Measurements from ENCODE around the gene XPO5.
A peak's percentile ranks its signal among the peaks of the same experiment; 100 is the strongest.

XPO5 gene

DNA sequence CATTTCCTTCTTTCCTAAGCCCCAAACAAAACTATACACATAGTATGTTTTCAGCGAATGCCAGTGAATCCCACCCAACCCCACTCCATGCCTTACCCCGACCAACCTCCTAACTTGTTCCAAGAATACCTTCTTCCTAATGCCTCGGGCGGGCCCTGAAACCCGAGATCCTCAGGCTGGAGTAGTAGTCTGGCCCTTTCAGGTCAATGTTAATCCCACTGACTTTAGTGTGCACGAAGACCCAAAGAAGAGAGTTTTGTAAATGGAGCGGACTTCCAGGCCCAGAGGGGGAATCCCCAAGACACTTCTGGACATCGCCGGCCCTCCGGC, 59.5 kb downstream of the XPO5 start:
- TF ChIP-seq, protein P1, sequence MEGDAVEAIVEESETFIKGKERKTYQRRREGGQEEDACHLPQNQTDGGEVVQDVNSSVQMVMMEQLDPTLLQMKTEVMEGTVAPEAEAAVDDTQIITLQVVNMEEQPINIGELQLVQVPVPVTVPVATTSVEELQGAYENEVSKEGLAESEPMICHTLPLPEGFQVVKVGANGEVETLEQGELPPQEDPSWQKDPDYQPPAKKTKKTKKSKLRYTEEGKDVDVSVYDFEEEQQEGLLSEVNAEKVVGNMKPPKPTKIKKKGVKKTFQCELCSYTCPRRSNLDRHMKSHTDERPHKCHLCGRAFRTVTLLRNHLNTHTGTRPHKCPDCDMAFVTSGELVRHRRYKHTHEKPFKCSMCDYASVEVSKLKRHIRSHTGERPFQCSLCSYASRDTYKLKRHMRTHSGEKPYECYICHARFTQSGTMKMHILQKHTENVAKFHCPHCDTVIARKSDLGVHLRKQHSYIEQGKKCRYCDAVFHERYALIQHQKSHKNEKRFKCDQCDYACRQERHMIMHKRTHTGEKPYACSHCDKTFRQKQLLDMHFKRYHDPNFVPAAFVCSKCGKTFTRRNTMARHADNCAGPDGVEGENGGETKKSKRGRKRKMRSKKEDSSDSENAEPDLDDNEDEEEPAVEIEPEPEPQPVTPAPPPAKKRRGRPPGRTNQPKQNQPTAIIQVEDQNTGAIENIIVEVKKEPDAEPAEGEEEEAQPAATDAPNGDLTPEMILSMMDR (conservative IDR thresholded peaks at IDR 0.05), result no peak
- peak overlapping the region; percentile 96 for H3K27ac ChIP-seq

DNA sequence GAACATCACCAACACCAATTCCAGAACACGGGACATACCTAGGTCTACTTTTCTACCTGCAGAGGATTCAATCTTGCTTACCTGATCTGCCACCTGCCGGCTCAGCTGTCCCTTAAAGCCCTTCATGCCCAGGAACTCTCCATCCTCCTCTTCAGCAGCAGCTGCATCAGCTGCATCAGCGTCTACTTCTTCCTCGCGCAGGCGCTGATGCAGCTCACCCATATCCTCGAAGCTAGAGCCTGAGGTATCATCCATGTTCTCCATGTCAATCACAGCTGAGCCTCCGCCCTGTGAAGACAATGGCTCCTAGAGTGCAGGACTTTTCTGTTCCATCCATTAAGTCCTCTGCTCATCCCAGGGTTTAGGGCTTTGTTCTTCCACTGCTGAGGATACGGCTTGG, 60.0 kb downstream of the XPO5 start:
- TF ChIP-seq, protein P1 (conservative IDR thresholded peaks at IDR 0.05), result no peak
- peak overlapping the region; percentile 96 for H3K27ac ChIP-seq

DNA sequence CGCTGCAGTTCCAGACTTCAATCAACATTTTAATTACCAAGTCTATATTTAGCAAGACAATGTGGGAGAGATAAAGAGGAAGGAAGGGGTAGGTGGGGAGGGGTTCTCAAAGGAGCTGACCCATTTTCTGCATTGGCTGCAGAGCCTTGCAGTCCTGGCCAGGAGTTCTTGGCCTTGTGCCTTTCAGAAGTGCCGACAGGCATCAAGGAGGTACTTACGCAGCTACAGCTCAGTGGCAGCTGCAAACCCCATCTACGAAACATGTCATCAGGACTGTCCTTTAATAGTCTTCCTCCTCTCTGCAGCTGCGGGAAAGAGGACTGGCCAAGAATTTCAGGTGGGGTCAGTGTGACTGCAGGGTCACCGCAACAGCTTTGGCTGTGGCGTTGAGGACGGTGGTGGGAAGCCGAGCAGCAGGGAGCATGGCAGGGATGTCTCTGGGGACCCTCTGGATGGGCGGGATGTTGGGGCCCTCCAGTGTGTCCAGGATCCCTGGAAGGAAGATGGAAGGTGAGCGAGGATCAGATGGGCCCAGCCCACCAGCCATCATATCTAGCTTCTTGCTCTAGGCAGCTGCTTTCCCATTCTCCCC, 63.9 kb downstream of the XPO5 start:
- H3K27ac ChIP-seq, result no peak overlapping the region
- TF ChIP-seq, protein P1 (conservative IDR thresholded peaks at IDR 0.05), result no peak

DNA sequence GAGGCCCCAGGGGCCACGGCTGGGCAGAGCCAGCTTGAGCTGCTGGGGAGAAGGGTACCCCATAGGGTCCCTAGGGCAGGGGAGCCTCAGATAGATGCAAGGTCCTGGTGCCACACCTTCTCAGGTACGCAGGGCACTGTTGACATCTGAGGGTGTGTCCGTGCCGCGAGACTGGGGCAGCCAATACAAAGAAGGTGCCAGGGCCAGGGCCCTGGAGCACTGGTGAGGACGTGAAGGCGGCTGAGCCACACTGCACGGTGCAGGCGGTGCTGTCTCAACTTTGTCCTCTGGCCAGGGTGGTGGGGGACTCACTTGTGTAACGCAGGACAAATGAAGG, 65.0 kb downstream of the XPO5 start:
- H3K27ac ChIP-seq, result peak overlapping the region; percentile 64
- TF ChIP-seq, protein P1 (conservative IDR thresholded peaks at IDR 0.05), result no peak

DNA sequence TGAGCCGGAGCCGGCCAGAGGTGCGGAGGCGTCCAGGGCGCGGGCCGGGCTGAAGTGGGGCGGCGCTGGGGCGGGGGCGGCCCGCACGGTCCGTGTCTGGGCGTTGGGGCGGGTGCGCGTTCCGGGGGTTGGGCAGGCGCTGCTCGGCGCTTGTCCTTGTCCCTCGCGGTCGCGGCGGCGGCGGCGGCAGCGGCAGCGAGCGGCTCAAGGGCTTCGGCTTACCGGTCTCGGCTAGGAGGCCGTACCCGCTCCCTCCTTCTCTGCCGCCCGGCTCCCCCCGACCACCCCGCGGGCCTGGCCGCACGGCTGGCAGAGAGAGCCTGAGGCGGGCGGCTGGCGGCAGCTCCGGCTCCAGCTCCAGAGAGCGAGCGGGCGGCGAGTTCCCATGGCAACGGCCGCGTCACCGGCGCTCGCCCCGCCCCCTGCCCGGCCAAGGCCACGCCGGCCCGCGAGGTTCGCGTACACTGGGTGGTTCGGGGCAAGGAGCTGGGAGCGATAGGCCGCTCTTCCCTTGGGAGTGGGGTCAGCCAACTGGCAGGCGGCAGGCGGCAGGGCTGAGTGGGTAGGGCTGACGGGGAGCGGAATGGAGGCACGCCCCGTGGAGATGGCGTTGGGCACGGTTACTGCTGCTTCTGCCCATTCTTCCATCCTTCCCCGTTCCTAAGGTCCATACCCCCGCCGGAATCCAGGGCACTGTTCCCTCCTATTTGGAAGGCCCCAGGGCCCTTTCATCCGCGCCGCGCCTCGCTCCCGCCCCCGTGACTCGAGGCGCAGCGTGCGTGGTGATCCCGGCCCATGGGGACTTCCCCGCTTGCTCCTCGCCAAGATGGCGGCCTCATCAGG, 65.6 kb downstream of the XPO5 start, which contains the start of gene LRRC73:
Gene LRRC73 (minus strand): TSS at position 363 of the 843 bp plus-strand sequence. CDS start 561 bp downstream, outside the sequence.
- TF ChIP-seq, protein P1 (conservative IDR thresholded peaks at IDR 0.05), result no peak
- H3K27ac ChIP-seq, result peak within 1 kb of the TSS; percentile 64

GRCh38 chr6:43509142-43509983, 66.5 kb downstream of the XPO5 start:
- TF ChIP-seq, protein P1 (conservative IDR thresholded peaks at IDR 0.05), result 0 out of 2 replicates have a peak, but pooled peaks have one; percentile 5
- H3K27ac ChIP-seq, result peak overlapping the region; percentile 64

Measured in VCaP (cell line).